ENCODE data around the gene NUP62.

Gene NUP62

DNA sequence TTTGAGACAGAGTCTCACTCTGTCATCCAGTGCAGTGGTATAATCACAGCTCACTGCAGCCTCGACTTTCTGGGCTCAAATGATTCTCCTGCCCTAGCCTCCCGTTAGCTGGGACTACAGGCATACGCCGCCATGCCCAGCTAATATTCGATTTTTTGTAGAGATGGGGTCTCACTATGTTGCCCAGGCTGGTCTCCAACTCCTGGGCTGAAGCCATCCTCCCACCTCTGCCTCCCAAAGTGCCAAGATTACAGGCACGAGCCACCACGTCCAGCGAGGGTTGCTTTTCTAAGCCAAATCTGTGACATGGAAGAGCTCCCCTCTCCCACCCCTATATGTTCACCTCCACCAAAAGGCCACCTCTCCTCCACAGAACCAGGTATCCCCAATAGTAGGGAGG is 11.2 kb downstream of the NUP62 start:
- DNase-seq (ENCODE audit: insufficient read length) (no peak), FAIRE-seq (peak; percentile 33)
- no peak for TF ChIP-seq POLR2AphosphoS5 (IDR thresholded peaks at IDR 0.05; ENCODE audit: low read depth, low read length)
- TF ChIP-seq POLR2A (IDR thresholded peaks at IDR 0.05; ENCODE audit: low read depth, low read length), result no peak
- TF ChIP-seq TAF1 (IDR thresholded peaks at IDR 0.05; ENCODE audit: borderline replicate concordance, low read depth, low read length), result no peak

DNA sequence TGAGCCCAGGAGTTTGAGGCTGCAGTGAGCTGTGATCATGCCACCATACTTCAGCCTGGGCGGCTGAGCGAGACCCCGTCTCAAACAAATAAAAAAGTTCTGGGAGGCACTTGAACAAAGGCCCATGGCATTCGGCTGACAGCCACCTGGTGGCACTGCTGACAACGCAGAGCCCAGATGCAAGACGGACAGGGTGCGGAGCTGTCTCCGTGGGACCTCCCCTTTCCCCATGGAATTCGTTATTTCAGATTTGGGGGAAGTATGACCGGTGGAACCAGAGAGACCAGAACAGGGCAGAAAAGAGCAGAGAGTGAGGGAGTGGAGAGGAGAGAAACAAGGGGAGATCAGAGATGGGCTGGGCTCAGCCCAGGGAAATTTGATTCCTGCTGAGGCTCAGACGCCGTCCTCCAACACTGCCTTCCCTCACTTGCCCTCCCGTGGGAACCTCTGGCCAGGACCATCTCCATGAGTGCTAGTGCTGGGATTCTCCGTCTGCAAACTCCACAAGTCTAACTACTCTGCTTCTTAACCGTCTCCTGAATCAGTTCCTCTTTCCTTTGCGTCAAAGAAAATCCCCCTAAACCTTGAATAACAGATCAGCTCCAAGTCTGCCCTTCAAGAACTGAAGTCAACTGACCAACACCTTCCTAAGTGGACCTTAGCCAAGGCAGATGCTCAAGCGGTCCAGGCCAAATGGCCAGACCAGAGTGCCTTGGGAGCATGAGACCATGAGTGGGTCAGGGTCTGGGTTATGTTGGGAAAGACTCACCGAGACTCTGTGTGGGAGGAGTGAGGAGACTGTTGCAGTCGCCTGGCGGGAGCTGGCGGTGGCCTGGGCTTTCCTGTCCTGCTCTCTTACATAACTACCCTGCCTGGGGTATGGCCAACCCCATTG is 12.2 kb downstream of the NUP62 start:
- DNase-seq (ENCODE audit: insufficient read length), result no peak
- peak; percentile 68 for FAIRE-seq
- TF ChIP-seq POLR2AphosphoS5 (IDR thresholded peaks at IDR 0.05; ENCODE audit: low read depth, low read length) (0 out of 2 replicates have a peak, but pooled peaks have one; percentile 34), POLR2A (IDR thresholded peaks at IDR 0.05; ENCODE audit: low read depth, low read length) (0 out of 2 replicates have a peak, but pooled peaks have one; percentile 40), TAF1 (IDR thresholded peaks at IDR 0.05; ENCODE audit: borderline replicate concordance, low read depth, low read length) (no peak)

- FAIRE-seq (peak; percentile 40), DNase-seq (ENCODE audit: insufficient read length) (no peak)
- TF ChIP-seq TAF1 (IDR thresholded peaks at IDR 0.05; ENCODE audit: borderline replicate concordance, low read depth, low read length), result no peak
- no peak for TF ChIP-seq POLR2AphosphoS5 (IDR thresholded peaks at IDR 0.05; ENCODE audit: low read depth, low read length)
- no peak for TF ChIP-seq POLR2A (IDR thresholded peaks at IDR 0.05; ENCODE audit: low read depth, low read length)
Observed at GRCh38 chr19:49915271-49915670, 14.0 kb downstream of the NUP62 start.

- FAIRE-seq, result no peak
- TF ChIP-seq POLR2AphosphoS5 (IDR thresholded peaks at IDR 0.05; ENCODE audit: low read depth, low read length), result no peak
- DNase-seq (ENCODE audit: insufficient read length), result no peak
Observed at GRCh38 chr19:49913720-49914119, 15.6 kb downstream of the NUP62 start.

DNA sequence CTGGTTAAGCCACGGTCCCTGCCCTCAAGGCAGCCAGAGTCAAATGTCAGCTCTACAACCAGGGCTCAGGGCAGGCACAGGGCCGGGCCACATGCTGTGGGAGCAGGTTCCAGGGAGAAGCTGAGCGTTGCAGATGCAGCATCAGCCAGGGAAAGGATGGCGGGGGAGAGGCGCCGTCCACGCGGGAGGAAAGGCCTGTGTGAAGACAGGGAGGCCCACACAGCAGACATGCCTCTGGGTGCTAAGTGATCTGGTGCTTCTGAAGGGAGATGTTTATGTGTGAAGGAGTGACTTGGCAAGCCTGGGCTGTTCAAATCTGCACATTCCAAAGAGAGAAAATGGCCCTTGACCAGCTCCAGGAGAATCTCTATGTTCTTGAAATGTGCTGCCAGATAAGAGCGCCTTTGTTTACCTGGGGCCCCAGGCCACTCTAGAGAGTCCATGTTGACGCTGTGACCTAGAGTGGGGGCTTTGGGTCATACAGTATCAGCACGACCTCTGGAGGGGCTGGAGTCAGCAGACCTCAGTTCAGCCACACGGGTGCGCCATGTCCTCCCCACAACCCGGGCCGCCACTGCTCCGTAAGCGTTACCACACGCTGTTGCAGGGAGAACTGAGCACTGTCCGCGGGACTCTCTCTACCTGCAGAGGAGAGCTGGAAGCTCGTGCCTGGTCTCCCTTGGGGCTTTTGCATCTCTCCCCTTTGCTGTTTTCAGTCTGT is 16.2 kb downstream of the NUP62 start:
- DNase-seq (ENCODE audit: insufficient read length), result no peak

DNA sequence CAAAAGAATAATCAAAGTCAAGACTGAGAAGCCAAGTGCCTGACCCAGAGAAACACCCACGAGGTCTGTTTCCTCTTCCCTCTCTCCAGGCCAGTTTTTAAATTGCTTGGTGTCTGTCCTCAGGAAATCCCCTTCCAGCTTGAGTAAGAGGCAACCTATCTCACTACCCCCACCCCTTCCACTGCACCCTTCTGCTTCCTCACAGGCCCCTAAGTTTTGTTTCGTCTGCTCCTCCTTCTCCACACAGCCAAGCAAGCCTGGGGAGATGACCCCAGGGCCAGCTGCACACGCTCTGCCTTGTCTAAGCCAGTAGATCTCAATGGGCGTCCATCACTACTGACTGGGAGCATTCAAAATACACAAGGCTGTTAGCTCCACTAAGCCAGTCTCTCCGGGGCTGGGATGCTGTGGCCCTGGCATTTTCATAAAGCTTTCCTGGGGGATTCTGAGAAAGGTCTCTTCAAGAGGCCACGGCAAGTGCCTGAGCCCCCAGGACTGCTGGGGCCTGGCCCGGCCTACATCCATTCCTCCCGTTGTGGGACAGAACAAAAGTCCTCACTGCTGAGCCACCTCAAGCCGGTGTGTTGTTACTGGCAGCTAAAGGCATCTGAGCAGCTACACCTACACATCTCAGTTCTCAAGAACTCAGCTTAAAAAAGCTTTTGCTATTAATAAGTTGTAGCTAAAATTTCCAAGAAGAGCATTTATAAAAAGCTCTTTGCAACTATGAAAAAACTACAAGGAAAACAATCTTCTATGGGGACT is 17.7 kb downstream of the NUP62 start:
- DNase-seq (ENCODE audit: insufficient read length), result no peak
- FAIRE-seq, result peak; percentile 93
- TF ChIP-seq TAF1 (IDR thresholded peaks at IDR 0.05; ENCODE audit: borderline replicate concordance, low read depth, low read length), result no peak
- peak; percentile 75 for TF ChIP-seq POLR2A (IDR thresholded peaks at IDR 0.05; ENCODE audit: low read depth, low read length)
- TF ChIP-seq POLR2AphosphoS5 (IDR thresholded peaks at IDR 0.05; ENCODE audit: low read depth, low read length), result peak; percentile 84

More for the DNA sequence above, 16.2 kb downstream of the NUP62 start:
- FAIRE-seq, result peak; percentile 84
- TF ChIP-seq POLR2A (IDR thresholded peaks at IDR 0.05; ENCODE audit: low read depth, low read length), result 0 out of 2 replicates have a peak, but pooled peaks have one; percentile 17
- no peak for TF ChIP-seq TAF1 (IDR thresholded peaks at IDR 0.05; ENCODE audit: borderline replicate concordance, low read depth, low read length)
- no peak for TF ChIP-seq POLR2AphosphoS5 (IDR thresholded peaks at IDR 0.05; ENCODE audit: low read depth, low read length)

DNA sequence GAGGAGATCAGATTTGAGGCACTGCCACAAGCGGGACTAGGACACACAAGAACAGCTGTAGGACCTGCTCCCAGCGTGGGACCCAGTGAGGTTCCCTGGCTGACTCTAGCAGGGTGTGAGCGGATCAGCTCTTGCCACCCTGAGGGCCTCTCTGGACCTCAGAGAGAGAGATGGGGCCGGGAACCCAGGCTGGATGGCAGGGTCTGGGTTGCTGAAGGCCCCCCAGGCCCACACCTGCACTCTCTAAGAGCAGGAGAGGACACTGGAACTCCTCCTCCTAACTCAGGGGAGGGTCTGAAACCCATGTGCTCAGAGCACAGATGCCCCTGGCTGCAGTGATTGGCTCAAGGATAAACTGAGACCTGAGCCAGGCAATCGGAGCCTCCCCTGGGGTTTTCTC is 19.1 kb downstream of the NUP62 start:
- DNase-seq (ENCODE audit: insufficient read length) (no peak), FAIRE-seq (no peak)
- TF ChIP-seq TAF1 (IDR thresholded peaks at IDR 0.05; ENCODE audit: borderline replicate concordance, low read depth, low read length) (no peak), POLR2AphosphoS5 (IDR thresholded peaks at IDR 0.05; ENCODE audit: low read depth, low read length) (peak; percentile 3; the same call in 1 of the 2 replicates)

DNA sequence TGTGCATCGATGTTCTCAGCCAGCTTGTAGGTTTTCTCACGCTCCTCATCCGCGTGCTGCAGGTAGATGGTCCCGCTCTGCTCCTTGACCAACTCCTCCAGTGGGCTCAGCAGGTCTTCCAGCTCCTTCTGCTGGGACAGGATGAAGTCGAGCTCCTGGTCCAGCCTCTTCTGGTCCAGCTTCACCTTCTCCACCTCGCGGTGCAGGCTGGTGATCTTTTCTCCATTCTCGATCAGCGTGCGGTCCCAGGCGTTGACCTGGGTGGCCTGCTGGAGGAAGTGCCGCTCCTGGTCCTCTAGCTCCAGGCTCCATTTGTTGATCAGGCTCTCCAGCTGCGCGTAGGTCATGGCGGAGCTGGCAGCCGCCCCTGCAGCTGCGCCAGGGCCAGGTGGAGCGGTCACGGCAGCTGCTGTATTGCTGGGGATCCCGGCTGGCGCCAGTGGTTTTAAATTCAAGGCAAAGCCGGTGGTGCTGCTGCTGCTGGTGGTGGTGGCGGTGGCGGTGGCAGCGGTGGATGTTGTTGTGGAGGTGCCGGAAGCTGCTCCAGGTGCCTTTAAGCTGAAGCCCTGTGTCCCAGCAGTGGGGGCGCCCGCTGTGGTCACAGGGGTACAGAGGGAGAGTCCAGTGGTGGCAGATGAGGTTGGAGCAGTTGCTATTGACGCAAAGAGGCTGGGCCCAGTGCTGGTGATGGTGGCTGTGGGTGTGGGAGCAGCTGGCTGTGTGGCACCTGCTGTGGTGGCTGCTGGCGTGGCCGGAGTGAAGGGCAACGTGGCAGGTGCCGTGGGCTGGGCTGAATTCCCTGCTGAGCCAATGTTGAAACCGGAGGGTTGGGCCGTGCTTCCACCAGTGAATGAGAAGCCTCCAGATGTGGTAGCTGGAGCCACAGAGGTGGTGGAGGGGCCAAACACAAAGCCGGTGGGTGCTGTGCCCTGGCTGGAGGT is 20.6 kb downstream of the NUP62 start:
- FAIRE-seq (no peak), DNase-seq (ENCODE audit: insufficient read length) (no peak)
- TF ChIP-seq TAF1 (IDR thresholded peaks at IDR 0.05; ENCODE audit: borderline replicate concordance, low read depth, low read length), result no peak
- TF ChIP-seq POLR2A (IDR thresholded peaks at IDR 0.05; ENCODE audit: low read depth, low read length), result 0 out of 2 replicates have a peak, but pooled peaks have one; percentile 1

DNA sequence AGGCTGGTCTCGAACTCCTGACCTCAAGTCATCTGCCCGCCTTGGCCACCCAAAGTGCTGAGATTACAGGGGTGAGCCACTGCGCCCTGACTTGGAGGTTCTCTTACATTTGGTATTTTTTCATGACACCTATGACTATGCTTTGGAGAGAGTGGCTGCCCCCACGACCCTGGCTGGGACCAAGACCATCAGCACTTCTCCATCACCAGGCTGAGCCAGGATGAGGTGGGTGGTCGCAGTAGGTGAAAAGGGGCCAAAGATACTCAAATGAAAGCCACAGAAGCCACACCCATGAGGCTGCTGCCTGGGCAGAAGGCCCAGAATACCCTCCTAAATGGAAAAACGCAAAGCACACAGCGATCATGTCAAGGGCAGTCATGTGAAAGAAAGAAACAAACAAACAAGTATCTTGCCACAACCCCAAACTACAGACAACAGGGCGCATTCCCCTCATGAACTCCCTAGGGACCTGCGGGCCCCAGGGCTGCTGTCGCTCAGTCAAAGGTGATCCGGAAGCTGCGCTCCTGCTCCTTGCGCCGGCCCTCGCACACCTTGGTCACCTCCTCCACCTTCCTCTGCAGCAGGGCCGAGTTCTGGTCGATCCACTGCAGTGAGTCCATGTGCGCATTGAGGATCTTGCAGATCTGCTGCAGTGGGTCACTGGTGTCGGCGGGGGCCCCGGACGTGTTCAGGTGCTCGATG is 21.4 kb downstream of the NUP62 start:
- FAIRE-seq (peak; percentile 95), DNase-seq (ENCODE audit: insufficient read length) (no peak)
- TF ChIP-seq POLR2AphosphoS5 (IDR thresholded peaks at IDR 0.05; ENCODE audit: low read depth, low read length) (no peak; the same call in 1 of the 2 replicates), POLR2A (IDR thresholded peaks at IDR 0.05; ENCODE audit: low read depth, low read length) (0 out of 2 replicates have a peak, but pooled peaks have one; percentile 15)
